Transverse colon (tissue), 4 donors: ENCODE results near the gene ZBTB20.

Experiments
- EP300 ChIP-seq: sonication (generic); formaldehyde crosslinking; IDR thresholded peaks from one replicate; pipeline ENCODE4 v1.6.1; 2017; ENCODE audit warnings: antibody characterized with exemption, low read depth
- POLR2A ChIP-seq: fragments of 450-650 bp; IDR thresholded peaks from one replicate; pipeline ENCODE4 v1.6.1; 2016; ENCODE audit warnings: antibody characterized with exemption, mild to moderate bottlenecking, moderate library complexity
- POLR2AphosphoS5 ChIP-seq, 3 donors: sonication (generic); formaldehyde crosslinking; IDR thresholded peaks; one replicate each; pipeline ENCODE4 v1.6.1; 2016; ENCODE audit warnings: antibody characterized with exemption in 3 of 3
- TF ChIP-seq, protein P1 (sequence below), 5 experiments: fragments of 200-600 bp in 3 of 5; fragments of 450-650 bp in 2 of 5; sonication (generic) in 3 of 5; IDR thresholded peaks; 1 replicate in 2 of 5; 2 replicates in 3 of 5; pipeline ENCODE4 v1.5.1; 2016 to 2017; ENCODE audit warnings: antibody characterized with exemption in 5 of 5, inconsistent platforms in 3 of 5, mild to moderate bottlenecking in 2 of 5, moderate library complexity in 1 of 5

DNA sequence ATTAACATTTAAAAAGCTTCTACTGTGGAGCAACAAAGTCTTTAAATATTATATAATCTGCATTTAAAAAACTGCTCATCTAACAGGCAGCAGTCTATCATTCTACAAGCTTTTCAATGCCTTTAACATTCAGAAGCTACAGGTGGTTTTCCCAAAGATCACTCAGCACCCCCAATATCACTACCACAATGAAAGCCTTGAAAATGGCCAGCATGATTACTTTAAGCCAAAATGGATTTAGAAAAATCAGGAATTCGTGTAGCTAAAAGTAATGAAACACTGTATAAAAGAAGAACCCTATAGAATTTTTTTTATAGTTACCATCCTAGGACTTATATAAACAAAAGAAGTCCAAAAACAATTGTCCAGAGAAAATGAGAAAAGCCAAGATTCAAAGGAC is 452.8 kb downstream of the ZBTB20 start:
- TF ChIP-seq EP300: no peak
- no peak for TF ChIP-seq POLR2A
- TF ChIP-seq, protein P1, sequence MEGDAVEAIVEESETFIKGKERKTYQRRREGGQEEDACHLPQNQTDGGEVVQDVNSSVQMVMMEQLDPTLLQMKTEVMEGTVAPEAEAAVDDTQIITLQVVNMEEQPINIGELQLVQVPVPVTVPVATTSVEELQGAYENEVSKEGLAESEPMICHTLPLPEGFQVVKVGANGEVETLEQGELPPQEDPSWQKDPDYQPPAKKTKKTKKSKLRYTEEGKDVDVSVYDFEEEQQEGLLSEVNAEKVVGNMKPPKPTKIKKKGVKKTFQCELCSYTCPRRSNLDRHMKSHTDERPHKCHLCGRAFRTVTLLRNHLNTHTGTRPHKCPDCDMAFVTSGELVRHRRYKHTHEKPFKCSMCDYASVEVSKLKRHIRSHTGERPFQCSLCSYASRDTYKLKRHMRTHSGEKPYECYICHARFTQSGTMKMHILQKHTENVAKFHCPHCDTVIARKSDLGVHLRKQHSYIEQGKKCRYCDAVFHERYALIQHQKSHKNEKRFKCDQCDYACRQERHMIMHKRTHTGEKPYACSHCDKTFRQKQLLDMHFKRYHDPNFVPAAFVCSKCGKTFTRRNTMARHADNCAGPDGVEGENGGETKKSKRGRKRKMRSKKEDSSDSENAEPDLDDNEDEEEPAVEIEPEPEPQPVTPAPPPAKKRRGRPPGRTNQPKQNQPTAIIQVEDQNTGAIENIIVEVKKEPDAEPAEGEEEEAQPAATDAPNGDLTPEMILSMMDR (IDR thresholded peaks at IDR 0.05): no peak
- no peak for TF ChIP-seq POLR2AphosphoS5 (IDR thresholded peaks at IDR 0.05)
